NCI-H2029 treated with DMSO at 0.1 percent for 48 hours (cell line): ENCODE measurements around the gene LEMD1.
"Not testable (repeated sequence)": the region's sequence is repeated elsewhere in the genome, so short reads cannot be mapped to it uniquely, and the experiment has no call there.

Source experiments
- DNase-seq: peaks from one replicate; lab custom pipeline; 2025; lab: John Stamatoyannopoulos, UW

The LEMD1 gene

DNA sequence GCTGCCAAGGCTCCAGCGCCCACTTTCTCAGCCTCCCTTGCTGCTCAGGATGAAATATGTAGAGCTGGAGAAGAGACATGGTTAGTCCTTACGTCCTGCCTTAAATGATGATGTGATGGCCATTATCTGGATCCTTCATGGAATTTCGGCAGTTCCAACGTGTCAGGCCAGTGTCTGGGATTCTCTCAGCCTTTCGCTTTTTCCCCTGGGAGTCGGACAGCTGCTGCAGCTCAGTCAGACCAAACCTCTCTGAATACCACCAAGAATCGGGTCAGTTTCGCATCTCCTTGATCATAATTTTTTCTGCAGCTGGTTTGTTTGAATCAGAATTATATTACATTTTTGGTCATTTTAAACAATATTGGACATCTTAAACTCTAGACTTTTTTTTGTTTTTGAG lies 42.8 kb downstream of the LEMD1 start:
- no peak for DNase-seq

DNA sequence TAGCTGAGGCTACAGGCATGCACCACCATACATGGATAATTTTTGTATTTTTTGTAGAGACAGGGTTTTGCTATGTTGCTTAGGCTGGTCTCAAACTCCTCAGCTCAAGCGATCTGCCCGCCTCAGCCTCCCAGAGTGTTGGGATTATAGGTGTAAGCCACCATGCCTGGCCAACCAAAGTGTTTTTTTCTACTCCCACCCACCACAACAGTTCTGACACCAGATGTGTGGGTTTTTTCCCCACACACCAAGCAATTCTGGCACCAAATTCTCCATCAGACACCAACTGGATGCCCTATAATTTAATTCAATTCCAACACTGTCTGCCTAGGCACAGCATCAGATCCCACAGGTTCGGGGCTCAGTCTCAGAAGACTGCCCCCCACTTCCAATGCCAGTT lies 44.5 kb downstream of the LEMD1 start:
- DNase-seq = no peak

DNA sequence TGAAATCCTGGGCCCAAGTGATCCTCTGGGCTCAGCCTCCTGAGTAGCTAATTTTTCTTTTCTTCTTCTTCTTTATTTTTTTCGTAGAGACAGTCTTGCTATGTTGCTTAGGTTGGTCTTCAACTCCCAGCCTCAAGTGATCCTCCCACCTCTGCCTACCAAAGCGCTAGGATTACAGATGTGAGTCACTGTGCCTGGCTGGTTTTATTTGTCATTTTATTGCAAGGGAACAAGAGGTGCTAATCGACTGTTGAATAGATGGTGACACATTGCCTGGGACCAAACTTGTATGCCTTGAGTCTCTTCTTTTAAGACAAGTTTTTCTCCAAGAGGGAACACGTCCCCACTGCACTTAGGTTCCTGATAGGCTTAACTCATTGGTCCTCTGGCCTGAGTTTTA lies 45.1 kb downstream of the LEMD1 start:
- DNase-seq = no peak

DNA sequence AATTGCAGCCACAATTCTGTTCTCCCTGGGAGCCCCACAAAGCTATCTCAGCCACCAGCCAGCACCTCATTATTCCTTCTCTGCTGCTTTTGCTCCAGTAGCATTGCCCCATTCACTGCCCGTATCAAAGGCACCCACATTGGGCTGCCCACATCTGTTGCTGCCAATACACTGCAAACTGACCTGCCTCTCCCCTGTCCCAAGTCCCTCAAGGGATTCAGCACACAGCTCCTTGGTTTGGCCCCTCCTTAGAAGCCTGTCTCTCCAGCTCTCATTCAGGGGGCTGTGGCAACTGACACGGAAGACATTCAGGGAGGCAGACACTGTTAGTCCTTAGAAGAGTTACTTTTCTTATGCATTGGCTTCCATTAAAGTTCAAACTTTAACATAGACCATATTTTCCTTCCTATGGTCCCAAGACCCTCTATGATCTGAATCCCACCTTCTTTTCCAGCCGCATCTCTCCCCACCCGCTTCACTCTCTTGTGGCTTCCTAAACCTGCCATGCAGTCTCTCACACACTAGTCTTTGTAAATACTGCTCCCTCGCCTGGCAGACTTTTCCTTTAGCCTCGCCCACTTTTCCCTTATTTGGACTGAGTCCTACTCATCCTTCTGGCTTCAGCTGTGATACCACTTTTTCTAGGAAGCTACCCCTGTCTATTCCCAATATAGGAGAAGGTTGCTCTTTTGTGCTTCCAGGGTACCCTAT lies 45.9 kb downstream of the LEMD1 start:
- peak; percentile 75 for DNase-seq

DNA sequence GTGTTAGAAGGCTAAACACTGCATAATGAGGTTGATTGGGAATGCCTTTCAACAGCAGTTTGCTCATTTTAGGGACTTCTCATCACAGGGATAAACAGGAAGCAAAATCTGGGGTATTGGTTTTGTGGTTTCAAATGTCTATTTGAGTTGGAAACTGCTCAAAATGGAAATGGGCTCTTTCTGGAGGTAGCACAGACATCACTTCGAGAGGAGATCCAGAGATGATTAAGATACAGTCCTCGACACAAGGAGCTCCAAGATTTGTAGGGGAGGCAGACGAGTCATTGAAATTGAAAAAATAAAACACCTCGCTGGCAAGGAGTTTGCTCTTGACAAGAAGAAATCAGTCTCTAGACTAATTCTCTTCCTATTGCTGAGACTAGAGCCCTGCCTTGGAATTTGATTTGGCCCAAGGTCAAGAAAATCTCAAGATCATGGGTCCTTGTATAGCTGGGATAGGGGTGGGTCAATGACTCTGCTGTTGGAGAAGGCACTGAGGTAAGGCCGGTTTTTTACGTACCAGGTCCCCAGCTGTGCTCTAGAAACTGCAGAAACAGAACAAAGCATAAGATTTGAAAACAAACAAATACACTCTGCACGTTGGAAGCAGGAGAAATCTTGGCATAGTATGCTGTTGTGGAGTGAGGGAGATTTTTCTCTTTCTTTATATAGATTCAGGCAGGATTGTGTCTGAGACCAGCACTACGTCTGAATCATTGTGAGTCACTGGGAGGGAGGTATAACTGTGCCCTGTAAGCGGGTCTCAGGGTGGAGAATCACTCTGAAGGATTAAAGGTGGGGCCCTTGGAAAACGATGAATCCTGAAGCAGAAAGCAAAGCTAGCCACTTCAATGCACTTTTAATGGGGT lies 47.4 kb downstream of the LEMD1 start:
- peak; percentile 62 for DNase-seq

DNA sequence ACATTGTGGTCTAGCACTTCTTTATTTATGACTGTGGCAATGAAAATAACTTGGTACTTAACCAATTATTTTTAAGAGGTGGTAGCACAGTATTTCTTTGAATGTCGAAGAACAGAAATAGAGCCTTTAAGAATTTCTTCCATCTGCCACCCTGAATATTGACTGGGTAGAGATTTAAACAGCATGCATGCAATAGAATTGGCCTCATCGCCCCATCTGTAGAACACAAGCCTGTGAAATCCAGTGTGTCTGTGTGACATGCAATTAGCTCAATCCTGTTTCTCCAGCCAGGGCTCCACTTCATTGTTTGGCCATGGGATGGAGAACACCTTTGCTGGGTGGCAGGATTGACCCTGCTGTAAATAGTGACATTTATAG lies 48.1 kb downstream of the LEMD1 start:
- peak; percentile 62 for DNase-seq

DNA sequence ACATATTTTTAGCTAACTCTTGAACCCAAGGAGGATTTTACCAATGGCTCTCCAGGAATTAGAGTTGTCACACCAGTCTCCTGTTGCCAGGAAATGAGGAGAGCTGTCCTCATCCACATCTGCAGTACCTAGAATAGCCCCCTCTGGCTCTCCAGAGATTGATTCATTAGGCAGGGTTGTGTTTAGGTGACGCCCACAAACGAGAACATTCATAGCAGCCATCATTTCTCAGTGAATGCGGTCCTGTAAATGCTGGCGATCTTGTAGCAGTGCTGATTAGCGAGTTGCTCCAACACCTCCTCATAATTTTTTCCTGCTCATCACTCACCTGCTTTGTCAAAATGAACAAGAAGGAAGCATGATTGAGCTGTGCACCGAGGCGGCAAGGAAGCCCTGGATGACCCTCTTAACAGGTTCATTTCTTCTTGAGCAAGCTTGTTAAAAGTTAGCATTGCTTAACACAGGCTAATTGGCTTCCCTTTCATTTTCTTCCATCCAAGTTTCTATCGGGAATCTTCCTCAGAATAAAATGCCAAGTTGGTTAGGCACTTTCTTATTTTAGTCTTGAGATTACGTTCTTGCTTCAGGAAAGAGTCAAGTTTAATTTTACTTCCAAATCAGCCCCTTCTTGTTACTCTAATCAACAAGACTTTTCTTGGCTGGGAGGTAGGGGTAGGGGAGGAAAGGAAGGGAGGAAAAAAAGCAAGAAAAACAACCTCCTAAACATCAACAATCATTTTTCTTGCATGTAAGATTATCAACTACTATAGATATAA lies 48.6 kb downstream of the LEMD1 start:
- DNase-seq = peak; percentile 30

DNA sequence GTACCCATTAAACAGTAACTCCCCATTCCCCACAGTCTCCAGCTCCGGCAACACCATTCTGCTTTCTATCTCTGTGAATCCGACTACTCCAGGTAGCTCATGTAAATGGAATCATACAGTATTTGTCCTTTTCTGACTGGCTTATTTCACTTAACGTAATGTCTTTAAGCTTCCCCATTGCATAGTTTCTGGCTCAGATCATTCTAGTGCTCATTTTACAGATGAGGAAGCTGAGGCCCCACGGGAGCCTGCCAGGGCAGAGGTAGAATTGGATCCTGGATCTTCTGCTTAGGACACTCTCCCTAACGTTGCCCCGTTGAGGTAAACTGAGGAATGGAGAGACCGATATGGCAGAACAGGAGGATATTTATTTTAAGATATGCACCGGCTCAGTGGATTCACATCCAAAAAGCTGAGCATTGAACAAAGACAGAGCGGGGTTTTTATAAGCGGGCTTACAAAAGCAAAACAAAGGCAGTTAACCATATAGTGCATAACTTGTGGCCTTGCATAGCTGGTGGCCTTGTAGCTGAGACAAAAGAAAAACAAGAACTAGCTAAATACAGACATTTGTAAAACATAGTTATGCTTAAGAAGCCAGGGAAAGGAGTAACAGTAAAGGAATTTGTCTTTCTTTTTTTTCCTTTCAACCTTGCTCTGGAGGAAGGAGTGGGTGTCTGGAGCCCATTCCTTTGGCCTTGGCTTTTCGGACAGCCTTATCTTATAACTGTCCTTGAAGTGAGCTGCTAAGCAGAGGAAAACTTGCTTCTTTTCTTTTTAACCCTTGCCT lies 49.8 kb downstream of the LEMD1 start:
- DNase-seq = no peak

DNA sequence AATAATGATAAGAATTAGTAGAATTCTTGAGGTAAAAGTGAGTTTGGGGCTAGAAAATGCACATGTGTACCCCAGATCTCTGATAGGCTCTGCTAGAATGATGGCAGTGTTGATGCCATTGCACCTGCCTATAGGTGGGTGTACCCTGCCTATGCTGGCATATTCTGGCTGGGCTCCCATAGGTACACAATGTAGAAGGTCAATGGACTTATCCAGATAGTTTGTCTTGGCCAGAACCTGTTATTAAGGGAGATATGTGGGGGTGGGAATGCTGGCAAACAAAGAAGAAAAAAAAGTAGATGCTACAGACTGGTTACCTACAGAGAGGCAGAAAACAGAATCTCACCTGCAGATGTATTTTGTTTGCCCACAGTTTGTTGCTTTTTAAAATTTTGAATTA lies 51.1 kb downstream of the LEMD1 start:
- DNase-seq = peak; percentile 36

DNA sequence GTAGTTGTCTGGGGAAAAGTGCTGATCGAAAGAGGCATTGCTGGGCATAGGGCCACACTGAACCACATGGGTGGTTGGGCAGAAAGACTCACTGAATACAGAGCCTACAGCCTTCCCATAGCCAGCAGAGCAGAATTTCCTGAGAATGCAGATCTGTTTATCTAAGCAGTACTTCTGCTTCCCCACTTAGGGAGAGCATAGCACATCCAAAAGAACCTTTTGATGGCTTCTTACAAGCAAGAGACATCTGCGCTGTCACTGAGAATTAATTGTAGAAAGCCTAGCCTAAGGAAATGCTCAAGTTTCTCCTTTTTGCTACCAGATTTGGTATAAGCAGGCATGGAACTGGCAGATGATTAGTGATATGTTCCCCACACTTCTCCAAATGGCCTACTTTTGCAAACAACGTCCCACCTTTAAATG lies 52.1 kb downstream of the LEMD1 start:
- DNase-seq = peak; percentile 39

DNA sequence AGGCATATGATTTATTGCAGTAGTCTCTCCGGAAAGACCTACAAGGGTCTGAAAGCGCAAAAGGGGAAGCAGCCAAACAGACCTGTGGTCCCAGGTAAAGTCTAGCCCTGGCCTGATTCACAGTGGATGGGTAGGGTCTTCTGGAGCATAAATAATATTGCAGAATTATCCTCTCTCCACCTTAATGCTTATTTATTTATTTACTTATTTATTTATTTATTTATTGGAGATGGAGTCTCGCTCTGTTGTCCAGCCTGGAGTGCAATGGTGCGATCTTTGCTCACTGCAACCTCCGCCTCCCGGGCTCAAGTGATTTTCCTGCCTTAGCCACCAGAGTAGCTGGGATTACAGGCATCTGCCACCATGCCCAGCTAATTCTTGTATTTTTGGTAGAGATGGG lies 53.4 kb downstream of the LEMD1 start:
- no peak for DNase-seq

DNA sequence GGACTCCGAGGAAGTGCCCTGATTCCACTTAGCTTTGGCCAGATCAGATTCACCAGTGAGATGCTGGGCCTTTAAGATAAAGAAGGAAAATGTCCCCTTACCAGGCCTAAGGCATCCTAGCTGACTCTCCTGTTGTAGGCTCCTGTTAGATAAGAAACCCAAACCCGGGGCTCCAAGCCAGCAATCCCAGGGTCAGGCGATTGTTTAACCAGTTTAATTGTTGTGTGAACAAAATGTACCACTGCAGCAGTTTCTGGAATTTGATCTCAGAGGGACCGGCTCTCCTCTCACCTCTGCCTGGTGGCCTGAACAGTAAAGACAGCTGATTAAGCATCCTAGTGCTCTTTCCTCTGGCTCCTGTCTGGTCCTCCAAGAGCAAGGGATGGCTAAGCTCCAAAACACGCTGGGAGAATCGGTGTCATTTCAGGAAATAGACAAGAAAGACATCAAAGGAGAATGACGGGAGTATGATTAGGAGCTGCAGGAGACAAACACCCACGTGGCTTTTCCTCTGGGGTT lies 55.9 kb downstream of the LEMD1 start:
- peak; percentile 84 for DNase-seq

DNA sequence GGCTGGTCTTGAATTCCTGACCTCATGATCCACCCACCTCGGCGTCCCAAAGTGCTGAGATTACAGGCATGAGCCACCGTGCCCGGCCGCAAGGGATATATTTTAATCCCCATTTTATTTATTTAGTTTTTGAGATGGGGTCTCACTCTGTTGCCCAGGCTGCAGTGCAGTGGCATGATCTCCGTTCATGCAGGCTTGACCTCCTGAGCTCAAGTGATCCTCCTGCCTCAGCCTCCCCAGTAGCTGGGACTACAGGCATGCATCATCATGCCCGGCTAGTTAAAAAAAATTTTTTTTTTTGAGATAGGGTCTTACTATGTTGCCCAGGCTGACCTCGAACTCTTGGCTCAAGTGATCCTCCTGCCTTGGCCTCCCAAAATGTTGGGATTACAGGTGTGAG lies 56.8 kb downstream of the LEMD1 start:
- not testable (repeated sequence) for DNase-seq

DNA sequence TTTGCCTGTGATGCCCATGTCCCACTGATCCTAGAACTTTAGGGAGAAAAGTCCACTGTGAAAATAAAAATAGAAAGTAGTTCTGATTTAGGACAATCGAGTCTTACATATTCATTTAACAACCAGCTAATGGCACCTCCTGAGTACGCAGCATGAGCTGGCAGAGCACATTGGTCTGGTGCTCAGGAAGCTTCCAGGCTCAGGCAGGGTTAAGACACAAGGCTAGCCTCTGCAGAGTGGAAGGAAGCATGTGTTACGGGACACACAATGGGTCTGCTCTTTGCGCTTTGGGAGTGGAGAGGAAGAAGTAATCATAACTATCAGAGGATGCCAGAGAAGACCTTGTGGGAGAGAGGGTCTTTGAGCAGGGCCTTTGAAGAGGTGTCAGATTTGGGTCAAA lies 61.0 kb downstream of the LEMD1 start:
- DNase-seq = no peak

DNA sequence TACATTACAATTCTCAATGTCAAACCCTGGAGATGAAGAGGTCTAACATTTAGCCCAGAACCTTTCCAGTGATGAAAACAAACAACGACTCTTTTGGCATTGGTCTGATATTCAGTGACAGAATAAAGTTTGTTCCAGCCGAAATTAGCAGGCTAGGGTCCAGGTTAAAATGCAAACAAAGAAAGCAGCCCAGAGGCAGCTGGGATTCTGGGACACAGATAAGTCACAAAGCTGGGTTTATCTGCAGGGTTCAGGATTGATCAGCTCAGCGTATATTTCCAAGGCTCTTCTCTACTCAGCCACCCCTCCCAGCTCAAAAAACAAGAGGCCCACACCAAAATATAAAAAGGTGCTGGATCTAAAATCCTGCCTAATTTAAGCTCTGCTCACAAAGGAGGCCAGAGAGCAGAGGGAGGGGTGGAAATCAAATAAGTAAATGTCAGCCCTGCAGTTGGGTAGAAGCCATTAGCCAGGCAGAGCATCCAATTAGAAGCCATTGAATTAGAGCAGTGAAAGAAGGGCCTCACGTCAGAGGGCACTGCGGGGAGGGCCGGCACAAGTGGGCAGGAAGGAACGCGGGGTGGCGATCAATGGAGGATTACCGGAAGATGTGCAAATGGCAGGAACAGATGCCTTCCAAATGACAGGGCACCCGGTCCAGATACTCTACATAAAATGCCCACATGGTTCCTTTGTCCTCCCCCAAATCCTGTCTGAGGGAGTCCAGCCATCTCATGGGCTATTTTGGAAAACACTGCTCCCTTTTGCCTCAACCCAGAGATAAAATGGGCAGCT lies 61.9 kb downstream of the LEMD1 start:
- no peak for DNase-seq

DNA sequence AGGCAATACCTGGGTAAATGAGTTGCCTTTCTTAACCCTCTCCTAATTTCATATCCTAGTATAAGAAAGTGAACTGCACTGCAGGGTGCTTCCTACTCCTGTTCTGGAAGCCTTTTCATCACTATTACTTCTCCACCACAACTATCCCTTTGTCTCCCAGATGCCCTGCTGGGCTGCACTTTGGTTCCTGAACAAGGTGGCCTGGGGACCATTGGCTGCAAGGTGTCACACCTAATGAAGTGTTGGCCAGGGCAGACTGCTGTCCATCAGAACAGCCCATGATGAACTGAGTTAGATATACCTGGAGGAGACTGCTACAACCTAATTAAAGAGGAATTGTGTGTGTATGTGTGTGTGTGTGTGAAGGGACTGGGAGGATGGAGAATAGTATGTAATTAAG lies 63.3 kb downstream of the LEMD1 start:
- DNase-seq = no peak

DNA sequence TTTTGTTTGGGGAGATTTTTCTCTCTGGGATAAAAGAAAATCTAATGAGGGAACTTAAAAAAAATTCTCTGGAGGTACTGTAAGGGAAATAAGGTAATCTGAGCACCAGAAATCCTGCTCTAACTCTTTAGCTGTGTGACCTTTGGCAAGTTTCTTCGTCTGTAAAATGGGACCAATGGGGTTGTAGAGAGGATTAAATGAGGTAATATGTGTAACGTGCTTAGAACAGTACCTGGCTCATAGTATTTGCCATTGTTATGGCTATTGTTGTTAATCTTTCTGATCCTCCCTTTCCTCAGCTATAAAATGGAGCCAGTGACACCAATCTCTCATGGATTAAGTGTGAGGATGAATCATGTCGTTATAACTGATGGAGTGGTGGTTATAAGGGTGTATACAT lies 64.3 kb downstream of the LEMD1 start:
- DNase-seq = no peak

DNA sequence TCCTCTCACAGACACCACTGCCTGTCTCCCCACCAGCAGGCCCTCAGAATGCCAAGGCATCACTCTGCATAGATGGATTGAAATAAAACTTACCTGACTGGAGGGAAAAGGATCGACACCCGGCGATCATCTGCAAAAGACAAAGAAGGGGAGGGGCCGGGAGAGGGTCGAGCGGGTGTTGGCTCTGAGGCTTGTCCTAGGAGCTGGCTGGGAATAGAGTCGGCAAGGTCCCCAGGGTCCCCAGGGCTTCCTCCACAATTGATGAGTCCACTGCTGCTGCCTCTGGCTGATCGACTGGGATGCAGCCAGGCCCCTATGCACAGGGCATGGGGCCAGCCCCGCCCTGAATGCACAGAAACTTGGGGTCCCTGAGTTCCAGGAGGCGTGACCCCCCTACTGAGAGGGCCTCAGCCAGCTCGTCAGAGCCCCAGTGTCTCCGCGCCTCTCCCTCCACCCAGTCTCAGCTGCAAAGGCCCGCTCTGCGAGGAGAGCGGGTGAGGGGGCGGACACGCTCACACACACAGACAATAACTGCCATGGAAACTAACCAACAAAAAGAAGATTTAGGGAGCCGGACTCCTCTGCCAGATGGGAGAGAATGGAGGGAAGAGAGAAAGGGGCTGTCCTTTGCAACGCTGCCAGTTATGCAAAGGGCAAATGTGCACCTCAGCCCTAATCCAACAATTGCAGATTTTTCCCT lies 65.3 kb downstream of the LEMD1 start, which contains the start of gene KLHDC8A:
KLHDC8A (minus strand) TSS at position 483 of the 700 bp plus-strand sequence. CDS start 13,318 bp downstream, outside the sequence.
- DNase-seq = no peak

DNA sequence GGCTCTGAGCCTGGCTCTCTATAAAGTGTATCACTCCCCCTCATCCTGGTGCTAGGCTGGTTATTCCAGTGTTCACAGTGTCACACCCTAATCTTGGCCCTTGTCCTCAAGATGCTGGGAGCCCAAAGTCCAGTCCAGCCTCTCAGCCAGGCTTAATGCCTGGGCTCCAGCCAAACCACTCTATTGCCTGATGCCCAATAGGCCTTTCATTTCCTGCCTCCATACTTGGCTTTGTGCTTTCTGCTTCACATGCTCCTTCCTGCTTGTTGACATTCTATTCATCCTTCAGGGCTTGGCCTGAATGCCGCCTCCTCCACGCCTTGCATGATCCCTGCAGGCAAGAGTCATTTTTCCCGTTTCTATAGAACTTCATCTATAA lies 66.8 kb downstream of the LEMD1 start:
- DNase-seq = peak; percentile 83
